ENCODE results near the gene FLT1. TPM values are rescaled to one million over a fixed set of nuclear protein-coding genes. Genes with fewer than 3 reads are reported as not detected.

Gene FLT1
- total RNA-seq, 4 donors from 2014 or later = 12.5 to 46.2 (median 31.3) TPM

GRCh38 chr13:28396053-28396452, 98.9 kb downstream of the FLT1 start:
- Histone ChIP-seq H3K4me3 (no peak overlapping the region), H3K27ac (replicated peaks in 1 of 4) (no peak overlapping the region), H3K9me3 (no peaks in the 10 kb centered on the region), H3K27me3 (peaks cover 0 to 4% (median 0%) of the 10 kb centered on the region in 4 donors), H3K36me3 (no peaks in the 10 kb centered on the region), H3K4me1 (peaks cover 0 to 23% (median 3%) of the 10 kb centered on the region in 4 donors)
- no peak for TF ChIP-seq CTCF (IDR thresholded peaks at IDR 0.05)
- TF ChIP-seq EP300 (IDR thresholded peaks at IDR 0.05) = no peak
- no peak for TF ChIP-seq POLR2AphosphoS5 (IDR thresholded peaks at IDR 0.05)
- no peak for TF ChIP-seq POLR2A (IDR thresholded peaks at IDR 0.05; ENCODE audit: low read depth)
- WGBS = 22% methylated on average over 2 of the region's 2 CpGs
- no peak for DNase-seq (ENCODE audit: extremely low spot score)
- intact Hi-C loops (cut with DNase I) = no loop called here

- Histone ChIP-seq H3K4me3 (no peak overlapping the region), H3K9me3 (no peaks in the 10 kb centered on the region), H3K36me3 (peaks cover 0 to 4% (median 0%) of the 10 kb centered on the region in 4 donors), H3K27me3 (peaks cover 0 to 4% (median 2%) of the 10 kb centered on the region in 4 donors), H3K27ac (replicated peaks in 1 of 4) (no peak overlapping the region), H3K4me1 (peaks cover 0 to 20% (median 3%) of the 10 kb centered on the region in 4 donors)
- TF ChIP-seq EP300 (IDR thresholded peaks at IDR 0.05) = no peak
- TF ChIP-seq POLR2AphosphoS5 (IDR thresholded peaks at IDR 0.05) = peak in 1 of 2 donors; percentile 21
- no peak for TF ChIP-seq CTCF (IDR thresholded peaks at IDR 0.05)
- no peak for TF ChIP-seq POLR2A (IDR thresholded peaks at IDR 0.05; ENCODE audit: low read depth)
- 70% methylated on average over 4 of the region's 4 CpGs for WGBS
- DNase-seq (ENCODE audit: extremely low spot score) = no peak
- intact Hi-C loops (cut with DNase I) = no loop called here
Observed at GRCh38 chr13:28394422-28394821, 100.5 kb downstream of the FLT1 start.

- H3K36me3 ChIP-seq = peaks cover 0 to 13% (median 0%) of the 10 kb centered on the region in 4 donors
- peaks cover 0 to 20% (median 3%) of the 10 kb centered on the region in 4 donors for H3K4me1 ChIP-seq
- no peak overlapping the region for H3K4me3 ChIP-seq
- intact Hi-C loops (cut with DNase I) = no loop called here
- peak overlapping the region in 2 of 4 donors; percentile 24 to 30 for H3K27ac ChIP-seq (replicated peaks in 1 of 4)
- no peak for TF ChIP-seq POLR2AphosphoS5 (IDR thresholded peaks at IDR 0.05)
- TF ChIP-seq EP300 (IDR thresholded peaks at IDR 0.05) = no peak
- TF ChIP-seq CTCF (IDR thresholded peaks at IDR 0.05) = no peak
- TF ChIP-seq POLR2A (IDR thresholded peaks at IDR 0.05; ENCODE audit: low read depth) = no peak
- 85% methylated on average over 5 of the region's 5 CpGs for WGBS
- peaks cover 0 to 17% (median 2%) of the 10 kb centered on the region in 4 donors for H3K27me3 ChIP-seq
- DNase-seq (ENCODE audit: extremely low spot score) = no peak
- H3K9me3 ChIP-seq = no peaks in the 10 kb centered on the region
Observed at GRCh38 chr13:28392896-28393505, 101.9 kb downstream of the FLT1 start.

GRCh38 chr13:28392428-28392827, 102.5 kb downstream of the FLT1 start:
- intact Hi-C loops (cut with DNase I) = no loop called here
- H3K9me3 ChIP-seq = no peaks in the 10 kb centered on the region
- DNase-seq (ENCODE audit: extremely low spot score) = no peak
- WGBS = 27% methylated on average over 2 of the region's 2 CpGs
- peaks cover 0 to 13% (median 0%) of the 10 kb centered on the region in 4 donors for H3K36me3 ChIP-seq
- H3K27me3 ChIP-seq = peaks cover 0 to 21% (median 2%) of the 10 kb centered on the region in 4 donors
- no peak overlapping the region for H3K4me3 ChIP-seq
- TF ChIP-seq EP300 (IDR thresholded peaks at IDR 0.05) (no peak), CTCF (IDR thresholded peaks at IDR 0.05) (no peak), POLR2AphosphoS5 (IDR thresholded peaks at IDR 0.05) (no peak), POLR2A (IDR thresholded peaks at IDR 0.05; ENCODE audit: low read depth) (no peak)
- peaks cover 0 to 20% (median 3%) of the 10 kb centered on the region in 4 donors for H3K4me1 ChIP-seq
- peak overlapping the region in 2 of 4 donors; percentile 9 to 23 for H3K27ac ChIP-seq (replicated peaks in 1 of 4)

All from esophagus muscularis mucosa (tissue), 4 donors.